Measurements from ENCODE around the gene ACSS3.

The ACSS3 gene

GRCh38 chr12:81288651-81289050, 210.8 kb downstream of the ACSS3 start:
- no peak for DNase-seq (ENCODE audit: low read depth in 2 of 3, low spot score in 1 of 3)

- DNase-seq (ENCODE audit: low read depth in 2 of 3, low spot score in 1 of 3), result no peak
Measured at GRCh38 chr12:81294325-81295190, 216.7 kb downstream of the ACSS3 start.

DNA sequence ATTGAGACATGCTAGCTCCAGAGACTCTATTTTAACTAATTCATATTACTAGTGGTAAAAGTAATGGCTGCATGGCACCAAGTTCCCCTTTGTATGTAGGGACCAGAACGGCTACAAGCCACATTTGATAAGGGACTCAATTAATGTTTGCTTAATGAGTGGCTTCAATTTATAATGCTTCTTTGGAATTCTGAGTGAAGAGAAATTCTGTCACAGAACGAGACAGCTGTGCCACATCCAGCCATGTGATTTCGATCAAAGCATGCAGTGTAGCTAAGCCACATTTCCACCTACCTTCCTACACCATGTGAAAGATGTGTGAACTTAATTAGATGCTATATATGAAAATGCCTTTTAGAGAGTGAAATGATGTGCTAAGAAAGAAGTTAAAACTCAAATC, 217.4 kb downstream of the ACSS3 start:
- DNase-seq (ENCODE audit: low read depth in 2 of 3, low spot score in 1 of 3), result no peak

DNA sequence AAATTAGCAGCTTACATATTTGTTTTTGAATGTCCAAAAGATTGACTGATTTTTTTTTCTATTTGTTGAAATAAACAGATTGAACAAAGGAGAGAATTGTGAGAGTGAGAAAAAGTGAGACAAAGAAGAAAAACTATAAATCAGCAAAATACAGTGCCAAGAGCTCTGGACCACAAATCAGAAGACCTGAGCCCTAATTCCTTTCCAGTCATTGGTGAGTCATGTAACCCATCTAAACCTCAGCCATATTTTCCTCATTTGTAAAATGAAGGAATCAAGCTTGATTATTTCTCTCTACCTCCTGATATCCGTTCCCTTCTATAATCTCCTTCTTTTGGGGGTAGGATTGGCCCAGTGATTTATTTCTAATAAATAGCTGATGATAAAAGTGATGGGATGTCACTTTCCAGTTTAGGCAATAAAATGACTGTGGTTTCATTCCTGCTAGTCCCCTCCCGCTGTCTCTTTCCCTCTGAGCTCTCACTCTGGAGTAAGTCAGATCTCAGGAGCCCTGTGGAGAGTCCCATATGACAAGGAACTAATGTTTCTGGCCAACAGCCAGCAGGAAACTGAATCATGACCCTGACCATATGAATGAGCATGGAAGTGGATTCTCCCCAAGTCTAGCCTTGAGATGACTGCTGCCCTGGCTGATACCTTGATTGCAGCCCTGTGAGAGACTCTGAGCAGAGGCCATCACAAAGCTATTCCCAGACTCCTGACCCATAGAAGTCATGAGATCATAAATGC, 218.9 kb downstream of the ACSS3 start:
- DNase-seq (ENCODE audit: low read depth in 2 of 3, low spot score in 1 of 3), result no peak

GRCh38 chr12:81297601-81298000, 219.7 kb downstream of the ACSS3 start:
- DNase-seq (ENCODE audit: low read depth in 2 of 3, low spot score in 1 of 3), result no peak

GRCh38 chr12:81300454-81300853, 222.6 kb downstream of the ACSS3 start:
- DNase-seq (ENCODE audit: low read depth in 2 of 3, low spot score in 1 of 3), result no peak

- DNase-seq (ENCODE audit: low read depth in 2 of 3, low spot score in 1 of 3), result no peak
Measured at GRCh38 chr12:81303935-81304334, 226.1 kb downstream of the ACSS3 start.
